GM23338 (cell line): ENCODE measurements around the gene NDUFB6. TPM values are rescaled to one million over a fixed set of nuclear protein-coding genes. Genes with fewer than 3 reads are reported as not detected.

Experiments
- ATAC-seq: fragments of 200-7000 bp; cut with Tn5 transposase; 3 replicates; pipeline ENCODE4 v1.9.1; 2020
- DNase-seq: peaks from one replicate; pipeline ENCODE4 v3.0.0-alpha.2; 2015; ENCODE audit warnings: low spot score
- H2AFZ ChIP-seq: fragments of 200-600 bp; sonication (generic); 2 replicates; pipeline ENCODE4 v1.8.0; 2016; ENCODE audit warnings: antibody characterized with exemption, mild to moderate bottlenecking, moderate library complexity
- H3F3A ChIP-seq: fragments of 200-600 bp; sonication (generic); replicated peaks from 2 replicates; pipeline ENCODE4 v1.8.0; 2017; ENCODE audit warnings: antibody characterized with exemption, mixed run types, low read depth
- H3K27ac ChIP-seq: fragments of 200-600 bp; sonication (generic); 2 replicates; pipeline ENCODE4 v1.6.1; 2016; ENCODE audit warnings: low read depth
- H3K27me3 ChIP-seq: fragments of 200-600 bp; sonication (generic); 2 replicates; pipeline ENCODE4 v1.8.0; 2016; ENCODE audit warnings: mild to moderate bottlenecking, mixed run types, moderate library complexity; ENCODE audit not compliant: insufficient read depth
- H3K36me3 ChIP-seq: fragments of 200-600 bp; sonication (generic); 2 replicates; pipeline ENCODE4 v1.8.0; 2016; ENCODE audit warnings: mild to moderate bottlenecking; ENCODE audit not compliant: insufficient read depth
- H3K4me1 ChIP-seq: fragments of 200-600 bp; sonication (generic); 2 replicates; pipeline ENCODE4 v1.8.0; 2016; ENCODE audit warnings: mild to moderate bottlenecking, moderate library complexity; ENCODE audit not compliant: insufficient read depth
- H3K4me2 ChIP-seq: fragments of 200-600 bp; sonication (generic); 2 replicates; pipeline ENCODE4 v1.7.1; 2017; ENCODE audit warnings: mixed run types
- H3K4me3 ChIP-seq: fragments of 200-600 bp; sonication (generic); 2 replicates; pipeline ENCODE4 v1.6.1; 2016; ENCODE audit warnings: mixed run types
- H3K79me2 ChIP-seq: fragments of 200-600 bp; sonication (generic); replicated peaks from 2 replicates; pipeline ENCODE4 v1.8.0; 2017; ENCODE audit warnings: mild to moderate bottlenecking; ENCODE audit not compliant: insufficient read depth
- H3K9me2 ChIP-seq: fragments of 200-600 bp; sonication (generic); 2 replicates; pipeline ENCODE4 v1.8.0; 2017; ENCODE audit not compliant: insufficient read depth
- H4K20me1 ChIP-seq: fragments of 200-600 bp; sonication (generic); replicated peaks from 2 replicates; pipeline ENCODE4 v1.8.0; 2017; ENCODE audit warnings: mild to moderate bottlenecking; ENCODE audit not compliant: insufficient read depth
- H3K27ac Mint-ChIP-seq: 2 replicates; pipeline ENCODE4 v1.8.0; 2020; ENCODE audit warnings: inconsistent platforms, mild to moderate bottlenecking, moderate library complexity, mixed read lengths
- H3K27me3 Mint-ChIP-seq: 3 replicates; pipeline ENCODE4 v1.8.0; 2022; ENCODE audit warnings: low read depth, mild to moderate bottlenecking, moderate library complexity, mixed read lengths, inconsistent platforms; ENCODE audit not compliant: insufficient read depth, poor library complexity
- H3K36me3 Mint-ChIP-seq: 3 replicates; pipeline ENCODE4 v1.8.0; 2021; ENCODE audit warnings: low read depth, mild to moderate bottlenecking, inconsistent platforms, moderate library complexity, mixed read lengths
- H3K4me1 Mint-ChIP-seq: 3 replicates; pipeline ENCODE4 v1.8.0; 2020; ENCODE audit warnings: mild to moderate bottlenecking, inconsistent platforms, mixed read lengths
- H3K4me3 Mint-ChIP-seq: 3 replicates; pipeline ENCODE4 v1.8.0; 2021; ENCODE audit warnings: moderate library complexity, mild to moderate bottlenecking, inconsistent platforms, mixed read lengths
- H3K9me3 Mint-ChIP-seq: 3 replicates; pipeline ENCODE4 v1.8.0; 2020; ENCODE audit warnings: moderate library complexity, mild to moderate bottlenecking, inconsistent platforms, mixed read lengths
- CREB1 ChIP-seq: fragments of 250-450 bp; sonication (Bioruptor Pico); IDR thresholded peaks from 2 replicates; pipeline ENCODE4 v1.5.0; 2020; ENCODE audit warnings: low read depth, mild to moderate bottlenecking, moderate library complexity
- CTCF ChIP-seq, 2 experiments: fragments of 200-600 bp in 1 of 2; sonication (generic) in 1 of 2; conservative IDR thresholded peaks; 2 replicates each; pipeline versions ENCODE4 v1.5.1 to v1.6.1; 2016 to 2017; ENCODE audit warnings: antibody characterized with exemption in 2 of 2, low read depth in 2 of 2, mild to moderate bottlenecking in 2 of 2, moderate library complexity in 1 of 2
- ETS1 ChIP-seq: IDR thresholded peaks from 2 replicates; pipeline ENCODE4 v1.6.1; 2016; ENCODE audit warnings: antibody characterized with exemption
- EZH2 ChIP-seq: fragments of 200-600 bp; sonication (generic); IDR thresholded peaks from one replicate; pipeline ENCODE4 v1.8.0; 2017; ENCODE audit warnings: antibody characterized with exemption, mild to moderate bottlenecking, low read depth; ENCODE audit not compliant: unreplicated experiment
- EZH2phosphoT487 ChIP-seq: fragments of 200-600 bp; sonication (generic); IDR thresholded peaks from one replicate; pipeline ENCODE4 v1.8.1; 2018; ENCODE audit warnings: antibody characterized with exemption; ENCODE audit not compliant: unreplicated experiment
- JUNB ChIP-seq: IDR thresholded peaks from one replicate; pipeline ENCODE4 v1.6.1; 2016; ENCODE audit warnings: antibody characterized with exemption; ENCODE audit not compliant: unreplicated experiment
- NANOG ChIP-seq: IDR thresholded peaks from 2 replicates; pipeline ENCODE4 v1.6.1; 2016; ENCODE audit warnings: antibody characterized with exemption, borderline replicate concordance
- POLR2AphosphoS5 ChIP-seq: IDR thresholded peaks from 2 replicates; pipeline ENCODE4 v1.6.1; 2016; ENCODE audit warnings: antibody characterized with exemption, low read depth
- REST ChIP-seq: IDR thresholded peaks from one replicate; pipeline ENCODE4 v1.6.1; 2018; ENCODE audit warnings: antibody characterized with exemption; ENCODE audit not compliant: unreplicated experiment
- STAT1 ChIP-seq: IDR thresholded peaks from one replicate; pipeline ENCODE4 v1.6.1; 2016; ENCODE audit warnings: antibody characterized with exemption; ENCODE audit not compliant: unreplicated experiment
- ZNF114 ChIP-seq: fragments of 250-450 bp; sonication (Bioruptor Pico); IDR thresholded peaks from 2 replicates; pipeline ENCODE4 v1.5.0; 2020; ENCODE audit warnings: mild to moderate bottlenecking, moderate library complexity
- ZNF331 ChIP-seq: fragments of 250-450 bp; sonication (Bioruptor Pico); IDR thresholded peaks from 2 replicates; pipeline ENCODE4 v1.5.0; 2020; ENCODE audit warnings: low read depth, mild to moderate bottlenecking, moderate library complexity
- ZNF462 ChIP-seq: fragments of 250-450 bp; sonication (Bioruptor Pico); IDR thresholded peaks from 2 replicates; pipeline ENCODE4 v1.5.0; 2020; ENCODE audit warnings: mild to moderate bottlenecking, moderate library complexity
- polyA plus RNA-seq: library from polyadenylated mRNA; unstranded; fragments of >200 nt; fragmentation: Nextera tagmentation; extraction: Ambion mirVana; gene quantifications from 2 replicates; pipeline ENCODE4 v1.2.1, GENCODE V29; 2016
- total RNA-seq: library from RNA; depleted of rRNA; stranded (reverse); fragments of >200 nt; shearing (Covaris generic); gene quantifications from 2 replicates; pipeline ENCODE4 v1.2.3, GENCODE V29; 2014

NDUFB6 gene
- total and polyA plus RNA-seq, 2 experiments from 2014 or later, result 56.5 to 231 TPM

- H3K27ac ChIP-seq, result no peak overlapping the region
- H3K9me3 Mint-ChIP-seq, result no peaks in the 10 kb centered on the region
- peaks cover 14% of the 10 kb centered on the region; the same call in 2 of the 3 replicates for H3K4me1 Mint-ChIP-seq
- no peak overlapping the region for H3K4me2 ChIP-seq
- H3K27me3 Mint-ChIP-seq, result peaks cover 8% of the 10 kb centered on the region
- no peak for ATAC-seq
- TF ChIP-seq JUNB, result no peak
- no peak for TF ChIP-seq REST
- TF ChIP-seq CTCF (conservative IDR thresholded peaks at IDR 0.05; ENCODE audit: low read depth in 2 of 2), result no peak
- TF ChIP-seq EZH2, result no peak
- no peak for TF ChIP-seq ZNF462 (CRISPR knock-in tag)
- no peak for TF ChIP-seq STAT1
- no peak for TF ChIP-seq ETS1
- no peak for TF ChIP-seq ZNF114 (CRISPR knock-in tag)
- TF ChIP-seq NANOG, result no peak
- no peak for TF ChIP-seq EZH2phosphoT487
- no peak for TF ChIP-seq CREB1 (CRISPR knock-in tag)
- TF ChIP-seq ZNF331 (CRISPR knock-in tag), result no peak
- TF ChIP-seq POLR2AphosphoS5, result no peak
- peaks cover 11% of the 10 kb centered on the region for H3K4me1 ChIP-seq
- H3K9me2 ChIP-seq, result no peaks in the 10 kb centered on the region
- H2AFZ ChIP-seq, result no peak overlapping the region
- H3K36me3 Mint-ChIP-seq, result peaks cover 5% of the 10 kb centered on the region
- H3K4me3 ChIP-seq, result no peak overlapping the region
- no peak overlapping the region for H3K4me3 Mint-ChIP-seq
- H3K79me2 ChIP-seq, result peaks cover 29% of the 10 kb centered on the region
- DNase-seq, result no peak
- no peaks in the 10 kb centered on the region for H3F3A ChIP-seq
- no peaks in the 10 kb centered on the region for H4K20me1 ChIP-seq
- no peak overlapping the region for H3K27ac Mint-ChIP-seq
- H3K36me3 ChIP-seq, result 0 out of 2 replicates have a peak, but pooled peaks cover 3% of the 10 kb centered on the region
- no peaks in the 10 kb centered on the region for H3K27me3 ChIP-seq
Observed at GRCh38 chr9:32574858-32575257, 1.9 kb upstream of the NDUFB6 start.
